K562 (cell line): ENCODE measurements around the gene TFCP2. TPM values are rescaled to one million over a fixed set of nuclear protein-coding genes. Genes with fewer than 3 reads are reported as not detected.
A peak's percentile ranks its signal among the peaks of the same experiment; 100 is the strongest.

ENCODE experiments used
- ADNP ChIP-seq: fragments of 200-800 bp; sonication (Bioruptor generic); IDR thresholded peaks from 2 replicates; pipeline ENCODE4 v1.6.1; 2016; ENCODE audit warnings: missing genetic modification characterization, missing compliant biosample characterization
- CC2D1A ChIP-seq: fragments of 450-650 bp; IDR thresholded peaks from 2 replicates; pipeline ENCODE4 v1.6.1; 2017; ENCODE audit warnings: mild to moderate bottlenecking
- CCNT2 ChIP-seq: IDR thresholded peaks from 2 replicates; pipeline ENCODE4 v1.6.1; 2011; ENCODE audit warnings: borderline replicate concordance, low read depth, mild to moderate bottlenecking, moderate library complexity, mixed read lengths, low read length; ENCODE audit not compliant: insufficient read length; ENCODE audit errors: extremely low read depth
- CHD1 ChIP-seq: fragments of 200-600 bp; sonication (generic); IDR thresholded peaks from one replicate; pipeline ENCODE4 v1.6.1; 2012; ENCODE audit warnings: mild to moderate bottlenecking, moderate library complexity, low read length, inconsistent platforms
- CREM ChIP-seq: IDR thresholded peaks from 2 replicates; pipeline ENCODE4 v1.6.1; 2014; ENCODE audit warnings: antibody characterized with exemption, low read depth
- HMG20B ChIP-seq: fragments of 250-450 bp; sonication (Bioruptor Pico); IDR thresholded peaks from 2 replicates; pipeline ENCODE4 v1.5.0; 2021; ENCODE audit warnings: mild to moderate bottlenecking
- HMGN3 ChIP-seq: IDR thresholded peaks from 2 replicates; pipeline ENCODE4 v1.6.1; 2011; ENCODE audit warnings: borderline replicate concordance, low read depth, mild to moderate bottlenecking, mixed read lengths, low read length; ENCODE audit not compliant: insufficient read length; ENCODE audit errors: extremely low read depth
- MAZ ChIP-seq, 2 experiments: fragments of 450-650 bp in 1 of 2; sonication (generic) in 1 of 2; formaldehyde crosslinking; IDR thresholded peaks in 1 of 2; conservative IDR thresholded peaks in 1 of 2; 2 replicates each; pipeline versions ENCODE4 v1.4.0 to v1.5.0; 2020; ENCODE audit warnings: mild to moderate bottlenecking in 1 of 2, missing genetic modification reagents in 1 of 2
- RB1 ChIP-seq: fragments of 450-650 bp; IDR thresholded peaks from 2 replicates; pipeline ENCODE4 v1.6.1; 2017; ENCODE audit warnings: low read depth, mild to moderate bottlenecking
- RBBP5 ChIP-seq: fragments of 200-600 bp; sonication (generic); IDR thresholded peaks from 2 replicates; pipeline ENCODE4 v1.6.1; 2012; ENCODE audit warnings: borderline replicate concordance, mild to moderate bottlenecking, low read length, control low read depth, inconsistent platforms; ENCODE audit not compliant: insufficient read depth, poor library complexity, severe bottlenecking
- RCOR1 ChIP-seq, 2 experiments: IDR thresholded peaks; 2 replicates each; pipeline ENCODE4 v1.6.1; 2012; ENCODE audit warnings: low read depth in 2 of 2, low read length in 2 of 2, borderline replicate concordance in 1 of 2, improper control_type of control experiment in 1 of 2
- SP1 ChIP-seq: sonication (generic); formaldehyde crosslinking; IDR thresholded peaks from 2 replicates; pipeline ENCODE4 v1.8.1; 2022; ENCODE audit warnings: mild to moderate bottlenecking, missing genetic modification reagents
- ZBTB40 ChIP-seq, 2 experiments: fragments of 450-650 bp in 1 of 2; sonication (generic) in 1 of 2; formaldehyde crosslinking in 1 of 2; IDR thresholded peaks; 2 replicates each; pipeline versions ENCODE4 v1.7.1 to v1.9.0; 2016 to 2022; ENCODE audit warnings: inconsistent platforms in 1 of 2, mild to moderate bottlenecking in 1 of 2, missing genetic modification reagents in 1 of 2
- ZEB2 ChIP-seq: fragments of 450-650 bp; IDR thresholded peaks from 2 replicates; pipeline ENCODE4 v1.6.1; 2016
- ZNF584 ChIP-seq: fragments of 200-800 bp; sonication (Bioruptor generic); IDR thresholded peaks from 2 replicates; pipeline ENCODE4 v1.6.1; 2016; ENCODE audit warnings: low read depth, mild to moderate bottlenecking, missing genetic modification characterization, missing compliant biosample characterization
- ZNF668 ChIP-seq: fragments of 250-450 bp; sonication (Bioruptor Pico); IDR thresholded peaks from 2 replicates; pipeline ENCODE4 v1.8.0; 2022; ENCODE audit warnings: mild to moderate bottlenecking, inconsistent platforms
- polyA plus RNA-seq, 8 experiments: library from polyadenylated mRNA; depleted of rRNA in 4 of 8; stranded (reverse) in 5 of 8; unstranded in 3 of 8; fragments of >200 nt; fragmentation: Nextera tagmentation in 2 of 8; fragmentation: Illumina TruSeq in 1 of 8; extraction: Ambion mirVana in 2 of 8; extraction: Trizol in 1 of 8; gene quantifications; 2 replicates each; pipeline versions ENCODE4 v1.2.1 to v1.2.3, GENCODE V29; 2011 to 2014; ENCODE audit warnings: inconsistent platforms in 1 of 8, missing spikeins in 1 of 8
- total RNA-seq, 7 experiments: library from RNA; depleted of rRNA in 6 of 7; stranded (reverse); fragments of >200 nt in 6 of 7; fragmentation: Illumina TruSeq in 2 of 7; extraction: Trizol in 2 of 7; gene quantifications; 2 replicates each; pipeline versions ENCODE4 v1.2.1 to v1.2.3, GENCODE V29; 2011 to 2021; ENCODE audit warnings: low replicate concordance in 1 of 7
- TF ChIP-seq, protein P1 (sequence below): fragments of 250-450 bp; sonication (Bioruptor Pico); IDR thresholded peaks from 2 replicates; pipeline ENCODE4 v1.6.1; 2021; ENCODE audit warnings: mild to moderate bottlenecking

The TFCP2 gene
- total and polyA plus RNA-seq, 9 of the 15 experiments (the other 6 are each of a cell fraction or from before 2014, with no cell fraction given), result 8.0 to 38.9 (median 19.3) TPM

- peak; percentile 40 for TF ChIP-seq CHD1
- peak; percentile 73; the same call in 1 of the 2 replicates for TF ChIP-seq ADNP (tag)
- peak; percentile 52; the same call in 1 of the 2 replicates for TF ChIP-seq SP1 (CRISPR knock-in tag)
- TF ChIP-seq MAZ (CRISPR knock-in tag; conservative IDR thresholded peaks at IDR 0.05 in 1 of 2, IDR thresholded peaks at IDR 0.05 in 1 of 2), result peak; percentile 41 to 76
- peak; percentile 46 for TF ChIP-seq RBBP5
- TF ChIP-seq ZNF584 (CRISPR knock-in tag), result peak; percentile 29; the same call in 1 of the 2 replicates
- TF ChIP-seq ZBTB40 (IDR thresholded peaks at IDR 0.05), result no peak
- no peak for TF ChIP-seq ZBTB40 (CRISPR knock-in tag; IDR thresholded peaks at IDR 0.05)
- TF ChIP-seq CCNT2, result peak; percentile 69
- 0 out of 4 replicates have a peak, but pooled peaks of 1 of the 2 experiments have one; percentile 12 for TF ChIP-seq RCOR1 (IDR thresholded peaks at IDR 0.05; ENCODE audit: borderline replicate concordance in 1 of 2, low read depth in 2 of 2, low read length in 2 of 2)
- no peak for TF ChIP-seq HMG20B (CRISPR knock-in tag)
- peak; percentile 98 for TF ChIP-seq CC2D1A
- TF ChIP-seq CREM, result peak; percentile 42; the same call in 1 of the 2 replicates
- no peak for TF ChIP-seq ZEB2
- TF ChIP-seq, protein P1, sequence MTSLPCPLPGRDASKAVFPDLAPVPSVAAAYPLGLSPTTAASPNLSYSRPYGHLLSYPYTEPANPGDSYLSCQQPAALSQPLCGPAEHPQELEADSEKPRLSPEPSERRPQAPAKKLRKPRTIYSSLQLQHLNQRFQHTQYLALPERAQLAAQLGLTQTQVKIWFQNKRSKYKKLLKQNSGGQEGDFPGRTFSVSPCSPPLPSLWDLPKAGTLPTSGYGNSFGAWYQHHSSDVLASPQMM (CRISPR knock-in tag), result no peak
- no peak for TF ChIP-seq ZNF668
- peak; percentile 28 for TF ChIP-seq HMGN3
- TF ChIP-seq RB1, result peak; percentile 76
These were observed 44.4 kb upstream of the TFCP2 start (continued) for GRCh38 chr12:51217133-51217967.
